HG03460 (cell line): ENCODE measurements around the gene ALDOB.
A peak's percentile ranks its signal among the peaks of the same experiment; 100 is the strongest.

Source experiments
- ATAC-seq: cut with Tn5 transposase; IDR thresholded peaks from one replicate; pipeline ENCODE4 v1.9.1; 2021; ENCODE audit not compliant: unreplicated experiment

Gene ALDOB

DNA sequence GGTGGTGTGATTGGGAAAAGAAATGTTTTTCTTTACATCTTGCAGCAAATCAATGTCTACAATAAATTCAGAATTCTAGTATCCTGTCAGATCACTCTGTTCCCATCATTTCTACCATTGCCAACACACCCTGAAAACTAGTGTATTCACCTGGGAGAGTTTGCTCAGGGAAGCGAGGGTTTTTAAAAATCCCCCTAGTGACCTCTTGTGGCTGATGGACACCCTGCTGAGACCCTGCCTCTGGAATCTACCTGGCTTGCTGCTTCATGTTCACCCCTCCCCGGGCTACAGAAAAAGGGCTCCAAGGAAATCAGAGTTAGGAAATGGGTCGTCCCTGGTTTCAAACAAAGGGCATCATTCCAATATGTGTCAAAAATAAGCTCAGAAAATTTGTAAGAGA, 21.4 kb upstream of the ALDOB start:
- no peak for ATAC-seq

DNA sequence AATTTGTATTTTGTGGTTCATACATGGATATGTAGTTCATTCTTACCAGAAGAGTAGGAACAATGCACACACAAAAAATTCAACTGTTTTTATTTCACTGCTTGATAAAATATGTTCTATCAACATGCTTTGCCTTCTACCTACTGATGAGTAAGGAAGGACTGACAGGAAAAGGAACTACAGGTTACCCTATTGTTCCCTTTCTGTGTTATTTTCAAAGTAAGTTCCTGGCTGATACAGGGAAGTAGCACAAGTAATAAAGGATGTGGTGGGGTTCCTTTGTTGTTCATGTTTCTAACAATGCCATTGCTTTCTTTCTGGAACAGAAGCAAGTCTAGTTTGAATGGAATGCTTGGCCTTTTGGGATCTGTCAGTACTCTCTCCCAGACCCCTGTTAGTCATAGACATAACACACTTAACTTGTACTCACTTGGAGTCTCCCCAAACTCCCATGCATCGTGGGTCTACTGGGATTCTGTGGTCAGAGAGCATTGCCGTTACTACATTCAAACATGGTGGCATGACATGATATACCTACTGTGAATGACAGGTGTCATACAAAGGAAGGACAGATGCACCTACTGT, 20.2 kb upstream of the ALDOB start:
- ATAC-seq, result no peak

- ATAC-seq, result no peak
These were observed 18.4 kb upstream of the ALDOB start for GRCh38 chr9:101453776-101454570.

- no peak for ATAC-seq
These were observed 15.9 kb upstream of the ALDOB start for GRCh38 chr9:101451498-101451897.

DNA sequence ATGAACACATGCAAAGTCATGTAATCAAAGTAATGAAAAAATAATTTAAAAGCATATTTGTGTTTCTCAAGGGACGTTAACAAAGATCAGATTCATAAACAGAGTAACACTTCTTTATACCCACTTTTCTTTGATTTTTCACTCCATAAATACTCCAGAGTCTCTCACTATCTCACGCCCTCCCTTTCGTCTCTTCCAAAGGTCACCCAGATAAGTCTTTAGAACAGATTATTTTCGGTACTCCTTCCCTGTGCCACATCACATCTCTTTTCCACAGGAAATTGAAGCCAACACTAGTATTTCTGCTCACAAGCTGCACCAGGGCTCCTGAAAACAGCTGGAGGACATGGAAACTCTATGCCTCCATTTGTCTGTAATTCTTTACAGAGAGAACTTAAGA, 15.4 kb upstream of the ALDOB start:
- ATAC-seq, result no peak

GRCh38 chr9:101449071-101449721, 13.6 kb upstream of the ALDOB start:
- ATAC-seq, result peak; percentile 97

- ATAC-seq, result no peak
These were observed 13.1 kb upstream of the ALDOB start for GRCh38 chr9:101448680-101449070.

DNA sequence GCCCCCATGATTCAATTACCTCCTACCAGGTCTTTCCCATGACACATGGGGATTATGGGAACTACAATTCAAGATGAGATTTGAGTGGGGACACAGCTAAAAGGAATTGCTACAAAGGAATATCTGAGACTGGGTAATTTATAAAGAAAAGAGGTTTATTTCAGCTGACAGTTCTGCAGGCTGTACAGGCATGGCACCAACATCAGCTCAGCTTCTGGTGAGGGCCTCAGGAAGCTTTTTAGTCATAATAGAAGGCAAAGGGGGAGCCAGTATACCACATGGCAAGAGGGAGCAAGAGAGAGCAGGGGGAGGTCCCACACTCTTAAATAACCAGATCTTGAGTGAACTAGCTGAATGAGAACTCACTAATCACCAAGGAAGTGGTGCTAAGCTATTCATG, 11.2 kb upstream of the ALDOB start:
- ATAC-seq, result no peak

DNA sequence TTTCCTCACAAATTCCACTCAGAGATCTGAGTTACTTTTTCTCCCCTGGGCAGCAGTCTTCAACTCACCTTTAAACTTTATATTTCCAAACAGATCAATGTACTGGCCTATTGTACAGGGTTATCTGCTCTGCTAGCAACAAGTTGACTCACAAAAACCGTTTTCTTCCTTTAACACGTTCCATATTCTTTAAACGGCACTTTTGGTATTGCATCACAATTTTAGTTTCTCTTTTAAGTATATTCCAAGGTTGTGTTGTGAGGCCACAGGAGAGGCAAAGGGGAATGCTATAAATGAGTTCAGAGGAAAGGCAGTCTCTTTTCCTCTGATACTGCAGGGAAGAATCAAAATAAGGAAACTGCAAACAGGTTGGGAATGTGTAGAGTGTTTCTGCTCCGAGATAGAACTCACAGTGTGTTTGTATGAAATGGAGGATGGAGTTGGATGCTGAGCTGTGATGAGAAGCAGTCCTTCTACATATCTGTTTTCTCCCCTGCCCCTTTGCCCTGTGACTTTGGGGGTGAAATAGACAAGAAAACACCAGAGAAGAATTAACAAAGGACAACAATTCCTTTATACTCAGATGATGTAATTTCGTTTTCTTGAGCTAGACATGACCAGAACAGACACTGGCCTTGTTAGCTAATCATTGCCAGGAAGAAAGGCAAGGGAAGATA, 9.9 kb upstream of the ALDOB start:
- ATAC-seq, result no peak

GRCh38 chr9:101443364-101443771, 7.8 kb upstream of the ALDOB start:
- ATAC-seq, result no peak

GRCh38 chr9:101442736-101443135, 7.2 kb upstream of the ALDOB start:
- ATAC-seq, result no peak

- ATAC-seq, result no peak
These were observed 6.7 kb upstream of the ALDOB start for GRCh38 chr9:101442318-101442717.

DNA sequence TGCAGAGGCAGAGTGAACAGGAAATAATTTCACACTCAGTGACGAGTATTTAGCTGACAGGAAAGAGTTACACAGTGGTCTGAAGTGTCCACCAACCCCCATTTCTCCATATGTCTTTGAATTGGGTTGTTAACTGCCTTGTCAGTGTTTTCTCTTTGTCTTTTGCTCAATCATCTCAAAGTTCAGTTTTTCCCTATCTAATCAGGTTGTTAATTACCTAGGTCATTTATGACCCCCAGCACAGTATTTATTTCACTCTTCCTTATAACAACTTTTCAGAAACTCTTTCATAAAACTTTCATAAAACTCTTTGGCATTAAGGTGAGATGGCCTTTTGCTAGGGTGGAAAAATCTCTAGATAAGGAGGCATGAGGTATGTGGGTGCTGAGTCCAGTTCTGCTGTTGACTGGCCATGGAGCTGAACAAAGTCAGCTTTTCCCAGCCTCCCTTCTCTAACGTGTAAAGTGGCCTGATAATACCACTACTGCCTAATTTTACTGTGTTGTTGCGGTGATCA, 5.2 kb upstream of the ALDOB start:
- ATAC-seq, result no peak

DNA sequence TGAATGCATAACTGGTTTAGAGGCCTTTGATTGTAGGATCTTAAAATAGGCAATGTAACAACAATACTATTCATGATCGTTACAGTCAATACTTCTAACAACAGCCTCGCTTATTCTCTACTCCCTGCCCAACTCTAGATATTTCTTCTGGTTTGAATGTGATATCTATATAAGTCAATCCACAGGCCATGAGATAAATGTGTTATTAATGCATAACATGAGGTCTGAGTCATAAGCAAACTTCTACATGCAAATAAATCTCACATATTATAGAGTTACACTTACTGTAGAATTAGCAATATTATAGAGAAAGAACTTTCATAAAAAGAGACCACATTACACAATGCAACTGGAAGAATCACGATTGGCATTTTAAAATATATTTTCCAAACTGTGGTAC, 2.9 kb upstream of the ALDOB start:
- ATAC-seq, result no peak

DNA sequence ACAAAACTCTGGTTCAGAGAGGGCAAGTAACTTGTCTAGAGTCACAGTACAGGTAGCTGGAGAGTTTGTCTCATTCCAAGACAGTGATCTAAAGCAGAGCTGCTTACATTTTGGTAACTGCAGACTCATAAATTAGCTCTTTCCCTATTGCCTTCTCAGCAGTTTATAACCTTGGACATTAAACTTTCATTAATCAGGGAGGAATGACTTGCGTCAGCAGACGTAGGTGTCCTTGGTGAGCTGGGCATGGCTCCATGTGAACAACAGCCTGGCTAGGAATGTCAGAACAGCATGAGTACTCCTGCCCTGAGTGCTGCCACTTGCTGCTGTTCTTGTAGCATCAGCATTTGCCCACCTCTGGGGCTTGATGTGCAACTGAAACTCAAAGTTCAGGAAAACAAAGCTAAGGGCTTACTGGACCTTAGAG, 2.2 kb upstream of the ALDOB start:
- no peak for ATAC-seq

- no peak for ATAC-seq
These were observed 576 bp downstream of the ALDOB start for GRCh38 chr9:101434998-101435397.

DNA sequence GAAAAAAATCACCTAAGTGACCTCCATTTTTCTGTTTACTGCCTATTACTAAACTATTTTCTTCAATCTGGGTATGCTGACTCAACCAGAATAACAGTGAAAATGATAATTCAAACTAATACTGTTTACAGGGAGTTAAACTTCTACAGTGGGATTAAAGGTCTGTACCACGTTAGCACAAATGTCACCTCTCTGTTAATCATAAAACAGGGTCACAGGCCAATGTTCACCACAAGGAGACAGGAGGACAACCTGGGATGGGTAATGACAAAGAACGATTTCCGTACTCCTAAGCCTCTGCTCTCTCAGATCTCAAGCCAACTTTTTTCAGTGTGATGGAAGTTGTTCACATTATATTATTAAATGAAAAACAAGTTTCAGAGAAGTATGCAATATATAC, 2.3 kb downstream of the ALDOB start:
- ATAC-seq, result no peak

- no peak for ATAC-seq
These were observed 2.8 kb downstream of the ALDOB start for GRCh38 chr9:101432740-101433139.

GRCh38 chr9:101432171-101432570, 3.4 kb downstream of the ALDOB start:
- no peak for ATAC-seq

DNA sequence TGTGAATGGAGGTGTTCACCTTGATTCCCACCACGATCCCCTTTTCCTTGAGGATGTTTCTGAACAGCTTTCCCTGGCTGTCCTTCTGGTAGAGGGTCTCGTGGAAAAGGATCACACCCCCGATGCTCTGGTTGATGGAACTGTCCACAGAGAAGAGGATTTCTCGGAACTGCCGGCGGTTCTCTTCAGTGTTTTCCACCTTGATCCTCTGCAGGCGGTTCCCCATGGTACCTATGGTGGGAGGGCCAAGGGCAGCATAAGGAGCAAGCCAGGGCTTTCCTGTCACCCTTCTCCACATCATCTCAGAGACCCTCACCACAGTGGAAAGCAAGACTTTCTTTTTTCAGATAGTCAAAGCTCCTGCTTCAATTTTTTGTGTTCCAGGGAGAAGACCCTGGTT, 5.8 kb downstream of the ALDOB start:
- ATAC-seq, result no peak

GRCh38 chr9:101428909-101429308, 6.7 kb downstream of the ALDOB start:
- no peak for ATAC-seq
